ENCODE results near the gene SGIP1.
"Not testable (repeated sequence)": the region's sequence is repeated elsewhere in the genome, so short reads cannot be mapped to it uniquely, and the experiment has no call there.

SGIP1 gene

GRCh38 chr1:66732407-66733166, 198.6 kb downstream of the SGIP1 start:
- DNase-seq = no peak

- DNase-seq = no peak
Measured at GRCh38 chr1:66733348-66734017, 199.5 kb downstream of the SGIP1 start.

- DNase-seq = not testable (repeated sequence)
Measured at GRCh38 chr1:66734531-66734930, 200.6 kb downstream of the SGIP1 start.

- DNase-seq = no peak
Measured at GRCh38 chr1:66737836-66738235, 203.9 kb downstream of the SGIP1 start.

- DNase-seq = no peak
Measured at GRCh38 chr1:66739401-66740157, 205.6 kb downstream of the SGIP1 start.

- DNase-seq = no peak
Measured at GRCh38 chr1:66745451-66745850, 211.5 kb downstream of the SGIP1 start.

- no peak for DNase-seq
Measured at GRCh38 chr1:66747501-66747900, 213.5 kb downstream of the SGIP1 start.

GRCh38 chr1:66750577-66750976, 216.6 kb downstream of the SGIP1 start:
- DNase-seq = no peak

GRCh38 chr1:66751160-66751559, 217.2 kb downstream of the SGIP1 start:
- DNase-seq = no peak

GRCh38 chr1:66752000-66752592, 218.1 kb downstream of the SGIP1 start, which contains the start of gene DYNLT5:
Gene DYNLT5, plus strand, starts transcription at chr1:66752459. Its CDS starts 2,200 bp downstream, at chr1:66754659.
- no peak for DNase-seq

- DNase-seq = no peak
Measured at GRCh38 chr1:66752671-66753371, 218.9 kb downstream of the SGIP1 start.

GRCh38 chr1:66757722-66758240, 223.8 kb downstream of the SGIP1 start:
- DNase-seq = no peak

GRCh38 chr1:66758241-66758755, 224.3 kb downstream of the SGIP1 start:
- no peak for DNase-seq

GRCh38 chr1:66760506-66760905, 226.6 kb downstream of the SGIP1 start:
- no peak for DNase-seq

GRCh38 chr1:66761221-66761620, 227.3 kb downstream of the SGIP1 start:
- DNase-seq = no peak

- peak; percentile 69 for DNase-seq
Measured at GRCh38 chr1:66764994-66765578, 231.1 kb downstream of the SGIP1 start.

- no peak for DNase-seq
Measured at GRCh38 chr1:66767626-66768025, 233.7 kb downstream of the SGIP1 start.

GRCh38 chr1:66768965-66769364, 235.0 kb downstream of the SGIP1 start:
- no peak for DNase-seq

GRCh38 chr1:66769512-66770229, 235.7 kb downstream of the SGIP1 start:
- DNase-seq = peak; percentile 15

- DNase-seq = no peak
Measured at GRCh38 chr1:66770240-66770639, 236.3 kb downstream of the SGIP1 start.

- DNase-seq = no peak
Measured at GRCh38 chr1:66770694-66771093, 236.7 kb downstream of the SGIP1 start.
